Endothelial cell of hepatic sinusoid (primary cell): ENCODE measurements around the gene ATIC.
"Not testable (repeated sequence)": the region's sequence is repeated elsewhere in the genome, so short reads cannot be mapped to it uniquely, and the experiment has no call there.

Source experiments
- in situ Hi-C: cut with HindIII; loops from 2 replicates; pipeline ENCODE4 v1.10.0; 2017; ENCODE audit warnings: low sequenced_read_pairs

The ATIC gene

DNA sequence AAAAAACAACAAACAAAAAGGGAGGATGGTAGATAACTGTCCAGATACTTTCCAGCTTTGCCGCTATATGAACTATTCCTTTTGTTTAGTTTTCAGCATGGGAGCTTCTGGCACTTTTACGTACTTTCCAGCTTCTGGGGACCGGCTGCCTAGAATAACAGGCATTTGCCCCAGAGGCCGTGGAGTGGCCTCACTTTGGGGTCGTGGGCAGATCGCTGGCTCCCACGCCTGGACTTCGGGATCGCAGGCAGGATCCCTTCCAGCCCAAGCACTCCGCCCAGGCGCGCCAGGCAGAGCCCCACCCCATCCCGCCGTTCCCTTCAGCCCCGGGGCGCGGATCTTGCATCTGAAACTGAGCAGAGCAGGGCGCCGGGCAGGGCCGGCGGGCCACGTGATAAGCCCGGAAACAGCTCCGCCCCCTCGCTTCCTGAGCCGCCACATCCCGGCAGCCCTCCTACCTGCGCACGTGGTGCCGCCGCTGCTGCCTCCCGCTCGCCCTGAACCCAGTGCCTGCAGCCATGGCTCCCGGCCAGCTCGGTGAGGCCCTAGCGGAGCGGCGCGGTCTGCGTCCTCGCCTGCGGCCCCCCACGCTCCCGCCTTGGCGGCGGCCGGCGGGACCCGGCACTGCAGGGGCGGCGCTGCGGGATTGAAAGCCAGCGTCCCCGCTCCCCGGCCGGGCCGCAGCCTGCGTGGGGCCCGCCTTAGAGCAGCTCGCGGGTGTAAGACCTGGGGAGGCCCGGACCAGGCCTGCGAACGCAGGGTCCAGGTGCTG lies at the start of gene ATIC:
TSS of gene ATIC (plus strand) at position 435 of the 772 bp plus-strand sequence. CDS start at position 519, 84 bp downstream.
- in situ Hi-C loops: no loop called here

GRCh38 chr2:215262303-215262702 lies 49.6 kb upstream of the ATIC start:
- in situ Hi-C loops: no loop called here

GRCh38 chr2:215262741-215263362 lies 49.0 kb upstream of the ATIC start:
- in situ Hi-C loops: no loop called here

DNA sequence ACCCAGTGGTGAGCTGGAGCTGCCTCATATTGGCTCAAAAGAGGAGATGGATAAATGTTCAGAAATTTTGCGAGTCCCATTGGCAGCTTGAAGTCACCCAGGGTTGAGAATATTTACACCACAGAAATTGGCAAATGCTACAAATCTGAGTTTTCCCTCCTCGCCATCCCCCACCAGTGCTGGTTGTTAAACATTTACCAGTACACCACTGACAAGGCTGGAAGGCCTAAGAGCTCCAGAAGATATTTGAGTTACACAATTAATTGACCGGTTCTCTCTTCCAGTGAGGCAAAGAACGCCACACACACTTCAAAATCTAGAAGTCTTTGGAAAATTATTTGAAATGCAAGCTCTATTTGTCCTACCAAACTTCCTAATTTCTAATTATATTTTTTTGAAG lies 47.5 kb upstream of the ATIC start:
- in situ Hi-C loops: no loop called here

- in situ Hi-C loops: no loop called here
These were observed 42.3 kb upstream of the ATIC start for GRCh38 chr2:215269397-215270117.

DNA sequence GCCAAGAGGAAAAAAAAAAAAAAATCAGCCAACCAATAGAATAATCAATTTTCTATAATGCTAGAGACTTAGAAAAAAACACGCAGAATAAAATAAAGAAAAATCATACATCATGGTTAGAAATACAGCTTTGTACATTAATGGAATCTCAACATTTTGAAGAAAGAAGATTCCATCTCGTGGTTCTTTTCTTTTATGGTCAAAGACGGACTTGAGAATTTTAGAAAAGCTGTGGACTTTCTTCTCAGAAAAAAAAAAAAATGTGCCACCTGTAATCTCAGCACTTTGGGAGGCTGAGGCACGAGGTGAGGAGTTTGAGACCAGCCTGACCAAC lies 41.8 kb upstream of the ATIC start:
- in situ Hi-C loops: no loop called here

GRCh38 chr2:215271446-215271845 lies 40.4 kb upstream of the ATIC start:
- in situ Hi-C loops: no loop called here

- in situ Hi-C loops: no loop called here
These were observed 38.9 kb upstream of the ATIC start for GRCh38 chr2:215272918-215273317.

DNA sequence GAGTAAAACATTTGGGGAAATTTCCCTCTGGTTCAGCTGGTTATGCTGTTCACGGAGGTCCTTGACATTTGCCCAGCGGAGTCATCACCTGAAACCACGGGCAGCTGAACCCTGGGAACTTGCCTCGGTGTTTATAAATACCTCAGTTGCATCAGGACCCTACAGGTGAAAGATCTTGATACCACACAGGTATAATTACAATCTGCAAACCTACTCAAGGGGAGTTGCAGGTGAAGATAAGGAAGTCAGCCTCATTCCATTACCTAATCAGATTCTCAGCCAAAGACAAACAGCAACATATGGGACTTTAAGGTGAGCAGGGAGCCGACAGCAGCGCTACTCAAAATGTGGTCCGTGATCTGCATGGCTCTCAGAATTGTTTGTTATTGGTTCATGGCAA lies 37.0 kb upstream of the ATIC start:
- in situ Hi-C loops: no loop called here

- in situ Hi-C loops: no loop called here
These were observed 36.0 kb upstream of the ATIC start for GRCh38 chr2:215275824-215276223.

DNA sequence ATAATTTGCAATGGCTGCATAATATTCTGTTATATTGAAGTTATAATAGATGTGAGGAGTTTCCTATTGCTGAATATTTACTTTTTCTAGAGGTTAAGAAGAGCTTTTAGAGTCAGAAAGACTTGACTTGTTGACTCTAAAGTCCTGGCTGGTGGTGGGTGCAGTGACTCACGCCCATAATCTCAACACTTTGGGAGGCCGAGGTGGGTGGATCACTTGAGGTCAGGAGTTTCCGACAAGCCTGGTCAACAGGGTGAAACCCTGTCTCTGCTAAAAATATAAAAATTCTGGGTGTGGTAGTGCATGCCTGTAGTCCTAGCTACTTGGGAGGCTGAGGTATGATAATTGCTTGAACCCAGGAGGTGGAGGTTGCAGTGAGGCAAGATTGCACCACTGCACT lies 33.9 kb upstream of the ATIC start:
- in situ Hi-C loops: no loop called here

DNA sequence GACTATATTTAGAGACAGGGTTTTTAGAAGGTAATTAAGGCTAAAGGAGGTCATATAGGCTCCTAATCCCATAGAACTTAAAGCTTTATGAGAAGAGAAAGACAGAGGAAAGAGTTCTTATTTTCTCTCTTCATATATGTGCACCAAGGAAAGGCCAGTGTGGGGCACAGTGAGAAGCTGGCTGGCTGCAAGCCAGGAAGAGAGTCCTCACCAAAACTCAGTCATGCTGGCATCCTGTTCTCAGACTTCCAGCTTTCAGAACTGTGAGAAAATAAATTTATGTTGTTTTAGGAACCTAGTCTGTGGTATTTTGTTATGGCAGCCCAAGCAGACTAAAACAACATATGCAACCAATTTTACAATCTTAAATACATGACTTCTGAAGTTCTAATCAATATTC lies 31.5 kb upstream of the ATIC start:
- in situ Hi-C loops: no loop called here

DNA sequence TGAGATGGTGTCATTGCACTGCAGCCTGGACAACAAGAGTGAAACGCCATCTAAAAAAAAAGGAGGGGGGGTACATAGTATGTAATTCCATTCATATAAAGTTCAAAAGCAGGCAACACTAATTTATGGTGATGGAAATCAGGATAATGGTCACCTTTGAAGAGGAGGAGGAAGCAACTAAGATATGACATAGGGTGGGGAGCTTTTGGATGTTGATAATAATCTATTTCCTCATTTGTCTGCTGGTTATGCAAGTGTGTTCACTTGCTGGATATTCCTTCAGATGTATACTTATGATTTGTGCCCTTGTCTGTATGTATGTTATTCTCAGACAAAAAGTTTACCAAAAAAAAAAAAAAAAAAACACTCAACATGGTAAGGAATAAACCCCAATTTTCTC lies 28.6 kb upstream of the ATIC start:
- in situ Hi-C loops: no loop called here

GRCh38 chr2:215286309-215286708 lies 25.6 kb upstream of the ATIC start:
- in situ Hi-C loops: no loop called here

GRCh38 chr2:215288112-215288815 lies 23.6 kb upstream of the ATIC start:
- in situ Hi-C loops: no loop called here

DNA sequence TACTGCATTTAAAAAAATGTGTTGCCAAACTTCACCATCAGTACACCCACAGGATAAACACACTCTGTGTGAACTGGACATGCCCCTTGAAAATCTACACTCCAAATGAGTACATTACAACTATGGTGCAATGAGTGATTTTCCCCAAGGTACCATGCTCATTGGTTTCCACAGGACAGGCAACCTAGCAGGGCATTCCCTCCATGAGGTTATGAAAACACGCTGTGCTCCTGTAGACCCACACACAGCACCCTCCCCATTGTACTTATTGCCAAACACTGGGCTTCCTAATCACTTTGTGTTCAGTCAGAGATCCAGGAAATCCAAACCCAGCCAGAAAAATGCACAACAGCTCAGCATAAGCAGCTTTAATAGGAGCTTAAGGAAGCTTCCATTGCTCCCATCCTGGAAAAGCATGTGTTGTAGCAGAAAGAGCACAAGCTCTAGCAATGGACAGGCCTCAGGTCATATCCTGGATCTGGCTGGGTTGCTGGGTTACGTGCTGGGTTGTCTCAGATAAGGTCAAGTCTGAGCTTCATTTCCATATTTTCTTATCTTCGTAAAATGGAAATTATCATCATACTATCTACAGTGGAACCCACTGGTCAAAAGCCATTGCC lies 20.8 kb upstream of the ATIC start:
- in situ Hi-C loops: no loop called here

DNA sequence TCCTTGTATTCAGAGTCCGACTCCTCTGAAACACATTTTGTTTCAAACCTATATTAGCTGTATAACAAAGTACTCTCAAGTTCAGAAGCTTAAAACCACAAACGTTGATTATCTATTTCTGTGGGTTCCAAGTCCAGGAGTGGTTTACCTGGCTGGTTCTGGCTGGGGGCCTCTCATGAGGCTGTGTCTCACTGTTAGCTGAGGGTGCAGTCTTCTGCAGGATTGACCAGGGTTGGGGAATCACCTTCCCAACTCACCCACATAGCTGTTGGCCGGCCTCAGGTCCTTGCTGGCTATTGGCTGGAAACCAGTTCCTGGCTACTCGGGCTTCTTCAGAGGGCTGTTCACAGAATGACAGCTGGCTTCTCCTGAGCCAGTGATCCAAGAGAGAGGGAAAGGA lies 18.0 kb upstream of the ATIC start:
- in situ Hi-C loops: no loop called here

DNA sequence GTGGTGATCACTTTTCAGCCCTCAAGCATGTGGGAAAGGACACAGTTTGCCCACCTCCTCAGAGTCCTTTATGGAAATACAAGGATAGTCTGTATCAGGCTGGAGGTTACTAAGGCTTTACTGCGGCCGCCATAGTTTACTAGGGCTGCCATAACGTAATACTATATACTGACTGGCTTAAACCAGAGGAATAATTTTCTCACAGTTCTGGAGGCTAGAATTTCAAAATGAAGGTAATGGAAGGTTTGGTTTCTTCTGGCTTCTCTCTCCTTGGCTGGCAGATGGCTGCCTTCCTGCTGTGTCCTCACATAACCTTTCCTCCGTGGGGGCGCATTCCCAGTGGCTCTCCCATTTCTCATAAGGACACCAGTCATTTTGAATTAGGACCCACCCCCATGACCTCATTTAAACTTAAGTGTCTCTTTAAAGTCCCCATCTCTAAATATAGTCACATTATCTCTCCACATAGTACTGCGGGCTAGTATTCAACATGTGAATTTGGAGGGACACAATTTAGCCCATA lies 12.5 kb upstream of the ATIC start:
- in situ Hi-C loops: no loop called here

DNA sequence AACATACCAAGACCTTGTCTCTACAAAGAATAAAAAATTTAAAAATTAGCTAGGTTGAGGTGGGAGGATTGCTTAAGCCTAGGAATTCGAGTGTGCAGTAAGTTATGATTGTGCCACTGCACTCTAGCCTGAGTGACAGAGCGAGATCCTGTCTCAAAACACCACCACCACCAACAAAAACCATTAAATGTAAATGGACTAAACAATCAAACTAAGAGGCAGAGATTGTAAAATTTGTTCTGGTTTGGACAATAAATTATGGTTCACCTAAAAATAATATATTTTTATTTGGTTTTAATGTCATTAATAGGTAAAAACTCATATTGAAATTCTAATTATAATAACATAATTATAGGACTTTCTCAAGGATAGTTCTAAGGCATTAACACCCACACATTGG lies 9.9 kb upstream of the ATIC start:
- in situ Hi-C loops: no loop called here

DNA sequence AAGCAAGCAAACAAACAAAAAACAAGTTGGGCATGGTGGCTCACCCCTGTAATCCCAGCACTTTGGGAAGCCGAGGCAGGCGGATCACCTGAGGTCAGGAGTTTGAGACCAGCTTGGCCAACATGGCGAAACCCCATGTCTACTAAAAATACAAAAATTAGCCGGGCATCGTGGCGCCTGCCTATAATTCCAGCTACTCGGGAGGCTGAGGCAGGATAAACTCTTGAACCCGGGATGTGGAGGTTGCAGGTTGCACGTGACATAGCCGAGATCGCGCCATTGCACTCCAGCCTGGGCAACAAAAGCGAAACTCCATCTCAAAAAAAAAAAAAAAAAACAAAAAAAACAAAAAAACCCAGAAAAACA lies 617 bp upstream of the ATIC start:
- in situ Hi-C loops: not testable (repeated sequence)

DNA sequence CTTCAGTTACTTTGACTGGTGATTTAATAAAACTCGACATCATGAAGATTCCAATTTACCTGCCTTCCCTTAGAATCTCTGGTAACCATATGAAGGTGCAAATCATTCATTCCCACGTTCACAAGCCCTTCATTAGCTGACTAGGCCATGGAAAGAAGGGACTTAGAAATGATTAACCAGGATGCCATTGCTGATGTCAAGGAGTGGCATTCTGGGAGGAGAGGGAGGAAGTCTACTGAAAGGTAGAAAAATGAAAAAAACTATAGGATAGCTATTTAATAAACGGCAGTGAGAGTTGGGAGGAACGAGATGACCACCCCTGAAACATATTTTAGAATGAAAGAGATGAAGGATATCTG lies 1.4 kb downstream of the ATIC start:
- in situ Hi-C loops: no loop called here
